ENCODE results near the gene POPDC2. TPM values are rescaled to one million over a fixed set of nuclear protein-coding genes. Genes with fewer than 3 reads are reported as not detected.

POPDC2 gene, protein sequence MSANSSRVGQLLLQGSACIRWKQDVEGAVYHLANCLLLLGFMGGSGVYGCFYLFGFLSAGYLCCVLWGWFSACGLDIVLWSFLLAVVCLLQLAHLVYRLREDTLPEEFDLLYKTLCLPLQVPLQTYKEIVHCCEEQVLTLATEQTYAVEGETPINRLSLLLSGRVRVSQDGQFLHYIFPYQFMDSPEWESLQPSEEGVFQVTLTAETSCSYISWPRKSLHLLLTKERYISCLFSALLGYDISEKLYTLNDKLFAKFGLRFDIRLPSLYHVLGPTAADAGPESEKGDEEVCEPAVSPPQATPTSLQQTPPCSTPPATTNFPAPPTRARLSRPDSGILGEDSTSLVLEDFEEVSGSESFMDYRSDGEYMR
- total RNA-seq (180 and 214 TPM in 2 replicates), polyA plus RNA-seq (68.0 and 107 TPM in 2 replicates)

DNA sequence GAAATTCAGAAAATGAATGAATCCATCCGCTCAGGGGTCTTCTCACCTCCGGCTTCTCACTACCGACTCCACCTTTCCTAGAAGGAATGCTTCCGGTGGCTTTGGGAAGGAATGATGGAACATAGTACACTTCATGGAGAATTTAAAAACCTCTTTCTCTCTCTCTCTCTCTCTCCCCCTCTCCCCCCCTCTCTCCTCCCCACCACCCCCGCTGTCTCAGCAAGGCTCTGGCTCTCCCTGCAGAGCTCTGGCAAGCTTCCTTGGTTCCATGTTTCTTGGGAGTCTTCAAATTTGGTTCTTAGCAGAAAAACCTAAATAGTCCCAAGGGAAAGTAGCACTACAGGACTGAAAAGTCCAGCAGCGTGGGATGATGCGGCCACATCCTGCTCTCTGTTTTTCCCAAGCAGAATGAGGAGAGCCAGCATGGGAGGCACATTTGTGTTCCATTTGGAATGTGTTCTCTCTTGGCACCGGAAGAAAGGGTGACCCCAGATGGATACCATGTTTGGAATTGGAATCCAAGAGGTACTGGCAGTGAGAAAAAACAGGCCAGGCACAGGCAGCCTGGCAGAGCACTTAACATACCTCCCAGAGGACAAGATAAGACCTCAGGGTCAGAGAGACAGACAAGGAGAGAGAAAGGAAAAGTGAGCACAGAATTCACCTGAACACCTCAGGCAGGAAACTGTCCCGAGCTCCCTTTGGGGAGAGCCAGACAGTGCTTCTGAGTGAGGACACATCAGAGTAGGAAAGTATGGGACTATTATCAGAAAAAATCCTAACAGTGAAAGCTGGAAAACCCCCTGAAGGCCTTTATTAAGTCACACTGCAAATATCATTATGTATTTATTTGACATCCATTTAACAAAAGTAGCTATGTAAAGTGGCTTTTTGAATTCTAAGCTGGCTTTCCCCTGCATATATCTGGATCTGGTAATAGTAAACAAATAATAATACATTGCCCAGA is at the start of gene POPDC2:
TSS of gene POPDC2 (minus strand) at position 116 of the 967 bp plus-strand sequence. CDS start 166 bp downstream, outside the sequence.
- Histone ChIP-seq H3K4me3 (peak within 1 kb of the TSS; percentile 50), H3K4me1 (ENCODE audit: low read depth) (peaks cover 59% of the 10 kb centered on the region), H3K27me3 (no peaks in the 10 kb centered on the region), H3K27ac (peak within 1 kb of the TSS; percentile 100), H3K9me3 (ENCODE audit: low read depth) (no peaks in the 10 kb centered on the region), H3K36me3 (no peaks in the 10 kb centered on the region)
- DNase-seq (ENCODE audit: low read depth in 1 of 2, low spot score in 1 of 2): peak; percentile 65 to 95
- TF ChIP-seq, protein P1, sequence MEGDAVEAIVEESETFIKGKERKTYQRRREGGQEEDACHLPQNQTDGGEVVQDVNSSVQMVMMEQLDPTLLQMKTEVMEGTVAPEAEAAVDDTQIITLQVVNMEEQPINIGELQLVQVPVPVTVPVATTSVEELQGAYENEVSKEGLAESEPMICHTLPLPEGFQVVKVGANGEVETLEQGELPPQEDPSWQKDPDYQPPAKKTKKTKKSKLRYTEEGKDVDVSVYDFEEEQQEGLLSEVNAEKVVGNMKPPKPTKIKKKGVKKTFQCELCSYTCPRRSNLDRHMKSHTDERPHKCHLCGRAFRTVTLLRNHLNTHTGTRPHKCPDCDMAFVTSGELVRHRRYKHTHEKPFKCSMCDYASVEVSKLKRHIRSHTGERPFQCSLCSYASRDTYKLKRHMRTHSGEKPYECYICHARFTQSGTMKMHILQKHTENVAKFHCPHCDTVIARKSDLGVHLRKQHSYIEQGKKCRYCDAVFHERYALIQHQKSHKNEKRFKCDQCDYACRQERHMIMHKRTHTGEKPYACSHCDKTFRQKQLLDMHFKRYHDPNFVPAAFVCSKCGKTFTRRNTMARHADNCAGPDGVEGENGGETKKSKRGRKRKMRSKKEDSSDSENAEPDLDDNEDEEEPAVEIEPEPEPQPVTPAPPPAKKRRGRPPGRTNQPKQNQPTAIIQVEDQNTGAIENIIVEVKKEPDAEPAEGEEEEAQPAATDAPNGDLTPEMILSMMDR (IDR thresholded peaks at IDR 0.05; ENCODE audit: low read depth, low read length): no peak

DNA sequence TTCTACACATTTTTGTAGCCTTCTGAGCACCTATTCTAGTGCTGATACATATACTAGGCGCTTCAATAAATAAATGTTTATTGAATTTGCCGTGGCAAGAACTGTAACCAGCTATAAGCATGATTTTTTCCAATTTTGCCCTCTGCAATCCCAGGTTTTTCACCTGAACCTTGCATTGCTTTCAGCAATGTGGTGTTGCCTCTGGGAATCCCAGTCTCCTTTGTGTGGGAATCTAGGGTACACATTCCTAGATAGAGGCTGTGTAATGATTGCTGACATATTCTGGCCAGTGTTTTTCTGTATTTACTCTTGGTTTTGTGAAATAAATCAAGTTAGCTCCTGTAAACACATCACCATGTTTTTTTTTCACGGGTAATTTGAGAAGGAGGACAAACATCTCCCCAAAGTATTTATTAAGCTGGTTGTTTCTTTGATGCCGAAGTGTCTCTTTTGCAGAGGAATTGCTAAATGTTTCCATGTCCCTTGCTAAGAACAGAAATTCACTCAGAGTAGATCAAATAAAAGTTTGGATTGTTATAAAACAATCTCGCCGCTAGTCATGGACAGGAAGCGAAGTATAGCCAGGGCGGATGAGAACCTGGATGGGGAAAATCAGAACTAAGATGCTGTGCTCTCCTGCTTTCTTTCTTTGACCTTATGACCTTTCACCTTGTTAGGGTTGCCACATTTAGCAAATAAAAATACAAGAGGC is 43.6 kb upstream of the POPDC2 start:
- DNase-seq (ENCODE audit: low read depth in 1 of 2, low spot score in 1 of 2): no peak
- Histone ChIP-seq H3K27ac (no peak overlapping the region), H3K9me3 (ENCODE audit: low read depth) (no peaks in the 10 kb centered on the region), H3K27me3 (peaks cover 4% of the 10 kb centered on the region), H3K36me3 (no peaks in the 10 kb centered on the region), H3K4me1 (ENCODE audit: low read depth) (no peaks in the 10 kb centered on the region), H3K4me3 (peak overlapping the region; percentile 17)
- TF ChIP-seq, protein P1 (IDR thresholded peaks at IDR 0.05; ENCODE audit: low read depth, low read length): no peak

DNA sequence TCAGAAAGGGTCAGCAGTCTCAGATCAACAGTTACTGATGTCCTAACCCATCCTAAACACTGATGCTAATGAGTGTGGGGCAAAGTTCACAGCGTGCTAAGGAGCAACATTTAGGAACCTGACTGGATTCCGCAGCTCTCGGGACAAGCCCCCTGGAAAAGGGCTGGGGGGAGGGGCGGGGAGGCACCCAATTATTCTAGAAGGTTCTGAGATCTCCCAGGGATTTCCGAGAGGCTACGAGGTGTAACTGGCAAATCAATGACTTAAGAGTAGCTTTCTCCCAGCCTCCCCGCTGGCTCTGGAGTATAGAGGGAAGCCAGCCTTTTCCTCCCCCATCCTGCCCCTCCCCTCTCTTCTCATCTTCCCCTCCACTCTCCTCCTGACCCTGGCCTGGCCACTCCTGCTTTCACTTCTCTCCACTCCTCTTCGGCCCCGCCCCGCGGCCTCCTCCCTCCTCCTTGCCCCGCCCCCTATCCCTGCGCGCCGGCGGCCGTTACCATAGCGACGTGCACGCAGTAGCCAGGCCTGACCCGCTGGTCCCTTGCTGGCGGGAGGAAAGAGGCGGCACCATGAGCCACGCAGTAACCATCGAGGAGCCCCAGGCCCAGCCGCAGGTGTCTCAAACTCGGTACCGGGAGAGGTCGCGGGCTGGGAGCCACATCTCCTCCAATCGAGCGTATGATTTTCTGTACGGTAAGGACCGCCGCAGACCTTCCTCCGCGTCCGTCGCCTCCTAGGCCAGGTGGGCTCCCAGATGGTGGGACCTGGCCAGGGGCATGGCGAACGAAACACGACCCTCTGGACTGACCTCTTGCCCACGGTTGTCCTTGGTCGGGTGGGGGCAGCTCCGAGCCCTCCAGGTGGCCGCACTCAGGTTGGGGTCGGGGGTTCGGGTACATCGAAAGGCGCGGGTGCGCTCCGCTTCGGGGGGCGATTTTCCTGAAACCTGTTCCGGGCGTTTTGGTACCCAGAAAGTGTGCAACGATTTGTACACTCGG is 42.4 kb upstream of the POPDC2 start, which contains the start of gene CFAP91:
TSS of gene CFAP91 (plus strand) at position 493 of the 998 bp plus-strand sequence. CDS start at position 570, 77 bp downstream.
- no peaks in the 10 kb centered on the region for H3K9me3 ChIP-seq (ENCODE audit: low read depth)
- H3K27me3 ChIP-seq: peaks cover 4% of the 10 kb centered on the region
- no peak within 1 kb of the TSS for H3K27ac ChIP-seq

DNA sequence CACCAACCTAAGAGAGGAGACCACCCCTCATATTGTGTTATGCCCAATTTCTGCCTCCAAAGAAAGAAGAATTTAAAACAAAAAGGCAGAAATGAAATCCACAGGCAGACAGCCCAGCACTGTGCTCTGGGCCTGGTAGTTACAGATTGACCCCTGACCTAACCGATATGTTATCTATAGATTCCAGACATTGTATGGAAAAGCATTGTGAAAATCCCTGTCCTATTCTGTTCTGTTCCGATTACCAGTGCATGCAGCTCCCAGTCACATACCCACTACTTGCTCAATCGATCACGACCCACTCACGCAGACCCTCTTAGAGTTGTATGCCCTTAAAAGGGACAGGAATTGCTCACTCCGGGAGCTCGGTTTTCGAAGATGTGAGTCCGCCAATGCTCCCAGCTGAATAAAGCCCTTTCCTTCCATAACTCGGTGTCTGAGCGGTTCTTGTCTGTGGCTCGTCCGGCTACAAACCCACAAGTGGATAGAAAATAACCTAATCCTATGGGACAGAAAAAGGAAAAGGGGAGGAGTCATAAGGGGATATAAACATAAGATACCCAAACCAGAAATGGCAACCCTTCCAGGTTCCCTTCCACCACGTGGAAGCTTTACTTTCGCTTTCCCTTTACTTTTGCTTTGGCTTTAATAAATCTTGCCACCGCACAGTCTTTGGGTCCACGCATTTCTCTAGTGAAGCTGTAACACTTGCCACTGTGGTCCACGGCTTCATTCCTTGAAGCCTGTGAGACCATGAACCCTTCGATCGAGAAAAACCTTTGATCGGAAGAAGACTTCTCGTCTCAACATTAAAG is 40.7 kb upstream of the POPDC2 start:
- H3K9me3 ChIP-seq (ENCODE audit: low read depth): no peaks in the 10 kb centered on the region
- H3K27ac ChIP-seq: no peak overlapping the region
- no peaks in the 10 kb centered on the region for H3K36me3 ChIP-seq
- H3K4me3 ChIP-seq: no peak overlapping the region
- no peak for DNase-seq (ENCODE audit: low read depth in 1 of 2, low spot score in 1 of 2)
- H3K4me1 ChIP-seq (ENCODE audit: low read depth): no peaks in the 10 kb centered on the region
- peaks cover 4% of the 10 kb centered on the region for H3K27me3 ChIP-seq
- TF ChIP-seq, protein P1 (IDR thresholded peaks at IDR 0.05; ENCODE audit: low read depth, low read length): no peak

More for the DNA sequence above, 42.4 kb upstream of the POPDC2 start, which contains the start of gene CFAP91:
- TF ChIP-seq, protein P1 (IDR thresholded peaks at IDR 0.05; ENCODE audit: low read depth, low read length): no peak
- H3K4me3 ChIP-seq: peak within 1 kb of the TSS; percentile 17
- H3K36me3 ChIP-seq: no peaks in the 10 kb centered on the region
- no peaks in the 10 kb centered on the region for H3K4me1 ChIP-seq (ENCODE audit: low read depth)
- DNase-seq (ENCODE audit: low read depth in 1 of 2, low spot score in 1 of 2): peak; percentile 95 to 97

Measured in cardiac muscle cell (in vitro differentiated cells and primary cell).